Stimulated activated CD4-positive, alpha-beta T cell treated with anti-CD3 and anti-CD28 coated beads, Interleukin-4, amount 100 ng/mL, for 24 hours (primary cell): ENCODE data around the gene USP7.

Source experiments
- DNase-seq: peaks from one replicate; pipeline ENCODE4 v3.0.0-alpha.2; 2020

Gene USP7

GRCh38 chr16:8951447-8952280, 12.0 kb downstream of the USP7 start:
- DNase-seq = no peak

- DNase-seq = no peak
Measured at GRCh38 chr16:8950580-8951077, 13.1 kb downstream of the USP7 start.

- no peak for DNase-seq
Measured at GRCh38 chr16:8949536-8950418, 13.9 kb downstream of the USP7 start.

GRCh38 chr16:8948831-8949230, 14.9 kb downstream of the USP7 start:
- no peak for DNase-seq

GRCh38 chr16:8948069-8948593, 15.6 kb downstream of the USP7 start:
- DNase-seq = no peak

DNA sequence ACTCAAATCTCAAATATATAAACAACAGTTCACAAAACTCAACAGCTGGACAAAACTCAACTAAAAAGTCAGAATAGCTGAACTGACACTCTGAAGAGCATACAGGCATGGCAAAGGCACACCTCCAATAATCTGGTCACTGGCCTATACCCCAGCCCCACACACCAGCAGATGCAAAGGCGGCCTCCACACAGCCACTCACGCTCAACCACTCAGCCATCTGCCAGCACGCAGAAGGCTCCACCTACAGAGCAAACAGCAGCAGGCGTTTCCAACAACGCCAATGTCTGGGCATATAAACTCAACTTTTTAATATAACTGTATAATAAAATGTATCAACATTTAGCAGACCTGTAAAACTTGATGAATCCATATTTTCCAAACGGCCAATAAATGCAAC, 17.2 kb downstream of the USP7 start:
- no peak for DNase-seq

- no peak for DNase-seq
Measured at GRCh38 chr16:8945626-8946296, 17.9 kb downstream of the USP7 start.

- no peak for DNase-seq
Measured at GRCh38 chr16:8943966-8944759, 19.5 kb downstream of the USP7 start.

DNA sequence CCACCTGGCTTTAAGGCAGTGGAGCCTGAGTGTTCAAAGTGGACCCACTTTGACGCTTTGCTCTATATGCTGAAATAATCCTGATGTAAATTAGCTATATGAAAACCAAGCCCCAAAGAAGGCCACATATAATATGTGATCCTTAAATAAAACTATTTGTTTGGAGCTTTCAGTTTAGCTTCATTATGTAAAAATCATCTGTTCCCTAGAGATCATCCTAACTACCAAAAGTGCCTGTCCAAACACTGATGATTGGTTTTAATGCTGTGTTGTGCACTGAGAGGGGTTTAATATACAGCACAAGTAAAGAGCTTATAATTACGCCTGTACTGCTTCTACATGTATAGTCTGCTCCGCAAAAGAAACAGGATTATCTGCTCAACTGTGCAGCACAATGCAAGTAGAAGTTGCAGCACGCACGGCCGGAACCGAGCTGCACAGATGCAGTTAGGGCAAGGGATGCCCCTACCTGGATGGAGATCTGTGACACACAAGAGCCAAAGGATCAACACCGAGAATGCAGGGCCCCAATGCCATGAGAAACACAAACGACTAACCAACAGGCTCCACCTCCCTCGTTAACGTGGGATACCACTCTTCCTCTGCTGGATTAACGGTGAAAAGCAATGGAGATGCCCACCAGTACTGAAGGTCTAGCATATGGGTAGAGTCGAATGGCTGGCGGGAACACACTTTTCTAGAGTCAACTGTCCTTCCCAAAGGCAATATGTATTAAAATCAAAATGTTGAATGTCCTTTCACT, 20.5 kb downstream of the USP7 start:
- DNase-seq = no peak

DNA sequence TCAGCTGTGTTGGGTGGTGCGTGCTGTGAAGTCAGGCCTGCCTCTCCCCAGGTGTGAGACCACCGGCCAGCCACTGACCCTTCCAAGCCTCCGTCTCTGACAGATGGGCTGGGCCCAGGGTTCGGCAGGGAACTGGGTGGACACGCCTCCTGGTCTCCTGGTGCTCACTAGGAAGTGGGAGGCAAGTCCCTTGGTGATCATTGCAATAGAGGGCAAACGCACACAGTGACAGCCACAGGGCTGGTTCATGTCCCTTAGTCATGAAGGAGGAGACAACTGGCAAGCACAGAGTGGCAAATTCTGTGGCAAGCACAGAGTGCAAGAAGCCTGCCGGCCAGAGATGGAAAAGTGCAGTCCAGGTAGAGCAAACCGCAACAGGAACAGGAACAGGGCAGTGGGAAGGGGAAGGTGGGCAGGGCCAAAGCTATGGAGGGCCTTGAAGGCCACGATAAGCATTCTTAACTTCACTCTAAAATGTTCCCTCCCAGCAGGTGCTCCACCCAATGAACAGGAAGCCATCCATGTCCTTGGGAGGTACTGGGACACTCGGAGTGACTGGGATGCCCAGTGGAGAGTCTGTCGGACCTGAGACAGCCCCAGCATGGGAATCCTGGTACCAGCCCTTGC, 21.9 kb downstream of the USP7 start:
- DNase-seq = no peak

- DNase-seq = no peak
Measured at GRCh38 chr16:8937803-8938202, 25.9 kb downstream of the USP7 start.

DNA sequence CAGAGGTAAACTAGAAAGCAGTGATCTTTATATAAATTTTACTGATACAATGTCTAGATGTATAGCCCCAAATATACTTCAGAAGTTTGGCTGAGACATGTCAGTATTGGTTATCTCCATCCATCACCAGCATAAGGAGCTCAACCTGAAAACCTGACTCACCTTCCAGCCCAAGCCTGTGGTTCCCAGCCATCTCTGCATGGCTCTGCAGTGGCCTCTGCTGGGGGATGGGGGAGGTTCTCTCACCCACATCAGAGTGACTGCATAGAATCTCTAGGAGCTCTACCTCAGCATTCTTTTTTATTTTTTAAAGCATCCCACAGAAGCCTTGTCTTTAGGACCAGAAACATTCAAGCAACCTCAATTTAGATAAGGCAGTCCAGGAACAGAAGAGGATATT, 27.3 kb downstream of the USP7 start:
- peak; percentile 86 for DNase-seq

GRCh38 chr16:8935989-8936388, 27.7 kb downstream of the USP7 start:
- DNase-seq = no peak

DNA sequence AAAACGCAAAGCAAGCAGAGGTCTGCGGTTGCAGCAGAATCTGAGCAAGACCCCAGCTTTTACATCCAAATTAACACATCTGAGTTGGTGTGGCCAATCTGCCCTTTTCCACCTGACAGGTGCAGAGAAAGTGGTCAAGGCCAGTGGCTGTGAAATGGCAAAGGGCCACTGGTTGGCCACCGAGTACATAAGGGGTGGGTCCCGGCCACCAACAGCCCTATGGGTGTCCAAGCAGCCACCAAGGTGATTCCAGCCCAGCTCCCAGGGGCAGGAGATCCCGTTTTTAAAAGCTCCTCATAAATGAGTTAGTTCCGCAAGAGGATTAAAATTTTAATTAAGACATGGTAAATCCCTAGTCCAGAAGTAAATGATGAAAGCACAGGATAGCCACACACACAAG, 29.1 kb downstream of the USP7 start:
- no peak for DNase-seq

DNA sequence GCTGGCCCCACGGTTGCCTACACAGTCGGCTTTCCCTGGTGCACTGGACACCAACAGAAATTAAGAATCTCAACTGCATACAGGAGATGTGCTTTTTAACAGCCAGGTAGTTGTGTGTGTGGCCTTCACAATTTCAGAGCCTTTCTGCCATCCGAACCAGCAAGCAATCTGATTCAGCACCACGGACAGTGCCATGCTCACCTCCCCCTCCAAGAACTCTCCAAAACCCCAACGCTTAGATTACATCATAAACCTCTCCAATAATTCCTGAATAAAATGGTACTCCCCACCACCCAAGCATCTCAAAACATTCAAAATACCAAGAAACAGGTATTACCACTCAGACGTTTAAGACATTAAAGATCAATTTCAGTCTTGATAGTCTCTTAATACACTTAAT, 31.8 kb downstream of the USP7 start:
- DNase-seq = peak; percentile 54

DNA sequence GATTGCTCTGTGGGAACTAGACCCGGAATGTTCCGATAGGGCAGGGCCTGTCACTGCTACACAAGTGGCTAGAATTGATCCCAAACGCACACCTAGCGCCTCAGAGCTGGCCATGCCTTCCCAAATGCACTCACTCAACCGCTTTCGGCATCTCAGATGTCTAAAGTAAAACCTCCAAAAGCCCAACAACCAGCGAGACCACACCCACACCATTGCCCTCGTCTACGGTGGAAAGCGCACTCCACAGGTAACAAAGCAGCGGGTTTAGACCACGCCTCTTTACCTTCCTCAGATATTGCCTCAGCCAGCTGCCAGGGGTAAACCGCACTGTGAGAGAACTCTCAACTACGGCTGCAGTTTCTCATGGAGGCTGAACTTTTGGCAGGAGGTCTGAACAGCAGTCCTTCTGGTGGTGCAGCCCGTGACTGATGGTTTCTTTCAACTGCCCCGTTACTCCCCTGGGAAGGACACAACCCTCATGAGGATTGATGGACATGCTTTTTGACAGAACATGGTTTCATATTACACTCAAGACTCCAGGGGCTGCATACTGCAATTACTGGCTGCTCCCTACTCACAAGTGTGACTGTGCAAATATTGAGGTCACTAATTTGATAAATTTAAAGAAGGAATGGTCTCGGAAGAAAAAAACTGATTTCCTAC, 34.5 kb downstream of the USP7 start:
- DNase-seq = no peak

GRCh38 chr16:8928467-8928957, 35.2 kb downstream of the USP7 start:
- DNase-seq = peak; percentile 61

DNA sequence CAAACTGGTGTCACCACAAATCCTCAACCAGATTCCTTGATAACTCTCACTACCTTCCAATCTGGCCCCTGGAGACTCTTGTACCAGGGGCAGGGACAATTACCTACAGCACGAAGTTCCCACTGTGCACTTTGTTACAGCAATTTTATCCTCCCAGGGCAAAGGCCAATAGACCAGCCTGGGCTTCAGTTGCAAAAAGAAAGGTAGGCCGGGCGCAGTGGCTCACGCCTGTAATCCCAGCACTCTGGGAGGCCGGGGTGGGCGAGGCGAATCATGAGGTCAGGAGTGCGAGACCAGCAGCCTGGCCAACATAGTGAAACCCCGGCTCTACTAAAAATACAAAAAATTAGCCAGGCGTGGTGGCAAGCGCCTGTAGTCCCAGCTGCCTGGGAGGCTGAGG, 36.9 kb downstream of the USP7 start:
- DNase-seq = no peak

GRCh38 chr16:8925455-8925854, 38.3 kb downstream of the USP7 start:
- DNase-seq = no peak

GRCh38 chr16:8924214-8924613, 39.5 kb downstream of the USP7 start:
- DNase-seq = no peak
